ENCODE measurements around the gene SLC38A11.
"Not testable (repeated sequence)": the region's sequence is repeated elsewhere in the genome, so short reads cannot be mapped to it uniquely, and the experiment has no call there.

SLC38A11 gene, protein sequence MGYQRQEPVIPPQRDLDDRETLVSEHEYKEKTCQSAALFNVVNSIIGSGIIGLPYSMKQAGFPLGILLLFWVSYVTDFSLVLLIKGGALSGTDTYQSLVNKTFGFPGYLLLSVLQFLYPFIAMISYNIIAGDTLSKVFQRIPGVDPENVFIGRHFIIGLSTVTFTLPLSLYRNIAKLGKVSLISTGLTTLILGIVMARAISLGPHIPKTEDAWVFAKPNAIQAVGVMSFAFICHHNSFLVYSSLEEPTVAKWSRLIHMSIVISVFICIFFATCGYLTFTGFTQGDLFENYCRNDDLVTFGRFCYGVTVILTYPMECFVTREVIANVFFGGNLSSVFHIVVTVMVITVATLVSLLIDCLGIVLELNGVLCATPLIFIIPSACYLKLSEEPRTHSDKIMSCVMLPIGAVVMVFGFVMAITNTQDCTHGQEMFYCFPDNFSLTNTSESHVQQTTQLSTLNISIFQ

DNA sequence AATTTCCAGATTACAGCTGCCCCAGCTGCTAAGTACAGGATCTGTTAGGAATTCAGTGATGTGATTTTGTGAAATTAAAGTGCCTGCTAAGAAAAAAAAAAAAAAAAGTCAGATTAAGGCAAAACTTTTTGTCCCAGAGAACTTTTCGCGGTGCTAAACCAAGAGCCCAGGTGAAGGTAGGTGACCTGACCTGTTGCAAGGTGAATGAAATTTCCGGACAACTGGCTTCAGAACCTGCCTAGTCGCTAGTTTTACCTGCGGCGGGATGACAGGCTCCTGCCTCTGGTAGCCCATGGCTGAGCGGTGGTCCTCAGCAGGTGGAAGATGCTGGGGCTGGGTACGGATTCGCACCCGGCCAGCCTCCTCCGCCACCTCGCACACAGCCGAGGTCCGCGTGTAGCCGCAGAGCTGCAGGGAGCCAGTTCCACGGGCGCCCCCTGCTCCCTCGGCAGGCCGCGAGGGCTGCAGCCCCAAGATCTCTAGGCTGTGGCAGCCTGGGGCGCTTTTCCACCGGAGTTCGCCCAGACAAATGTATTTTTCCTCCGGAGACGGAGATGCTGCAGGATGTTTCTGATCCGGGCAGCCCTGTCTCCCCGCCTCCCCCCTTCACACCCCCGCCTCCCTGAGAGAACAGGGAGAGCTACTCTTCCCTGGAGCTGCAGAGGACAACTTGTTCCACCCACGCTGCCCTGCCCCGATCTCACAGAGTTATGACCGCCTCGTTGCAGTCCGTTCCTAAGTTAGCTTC, at the start of gene SLC38A11:
TSS of gene SLC38A11 (minus strand) at position 572 of the 748 bp plus-strand sequence. CDS start at position 294, 278 bp downstream.
- DNase-seq (ENCODE audit: low read depth in 2 of 2): no peak

DNA sequence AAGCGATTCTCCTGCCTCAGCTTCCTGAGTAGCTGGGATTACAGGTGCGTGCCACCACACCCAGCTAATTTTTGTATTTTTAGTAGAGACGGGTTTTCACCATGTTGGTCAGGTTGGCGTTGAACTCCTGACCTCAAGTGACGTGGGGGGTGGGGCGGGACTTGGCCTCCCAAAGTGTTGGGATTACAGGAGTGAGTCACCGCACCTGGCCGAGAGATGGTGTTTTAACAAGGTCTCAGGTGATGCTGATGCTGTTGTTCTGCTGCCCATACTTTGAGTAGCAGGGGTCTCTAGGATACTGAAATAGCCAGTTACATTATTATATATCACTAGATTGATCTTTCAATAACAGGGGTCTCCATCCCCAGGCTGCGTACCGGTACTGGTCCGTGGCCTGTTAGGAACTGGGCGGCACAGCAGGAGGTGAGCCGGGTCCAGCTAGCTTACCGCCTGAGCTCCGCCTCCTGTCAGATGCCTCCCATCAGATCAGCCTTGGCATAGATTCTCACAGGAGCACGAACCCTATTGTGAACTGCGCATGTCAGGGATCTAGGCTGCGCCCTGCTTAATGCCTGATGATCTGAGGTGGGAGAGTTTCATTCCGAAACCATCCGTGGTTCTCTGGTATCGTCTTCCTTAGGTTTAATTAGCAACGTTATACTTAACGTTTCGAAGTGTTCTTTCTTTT, 48.3 kb upstream of the SLC38A11 start:
- no peak for DNase-seq (ENCODE audit: low read depth in 2 of 2)

DNA sequence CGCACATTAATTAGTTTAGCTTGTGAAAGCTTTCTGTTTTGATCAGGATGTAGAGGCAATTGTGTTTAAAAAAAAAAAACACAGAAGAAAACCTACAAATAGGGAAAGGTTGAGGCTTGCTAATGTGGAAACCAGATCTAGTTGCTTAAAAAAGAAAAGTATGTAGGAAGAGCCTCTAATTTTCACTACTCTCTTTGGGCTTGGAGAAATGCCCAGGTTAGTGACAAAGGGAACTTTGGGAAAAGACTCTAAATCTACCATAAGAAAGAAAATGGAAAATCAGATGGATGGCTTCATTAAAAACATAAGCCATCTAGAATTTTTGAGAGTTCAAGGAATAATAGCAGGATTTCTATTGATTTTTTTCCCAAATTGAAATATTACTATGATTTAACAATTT, 47.3 kb upstream of the SLC38A11 start:
- no peak for DNase-seq (ENCODE audit: low read depth in 2 of 2)

DNA sequence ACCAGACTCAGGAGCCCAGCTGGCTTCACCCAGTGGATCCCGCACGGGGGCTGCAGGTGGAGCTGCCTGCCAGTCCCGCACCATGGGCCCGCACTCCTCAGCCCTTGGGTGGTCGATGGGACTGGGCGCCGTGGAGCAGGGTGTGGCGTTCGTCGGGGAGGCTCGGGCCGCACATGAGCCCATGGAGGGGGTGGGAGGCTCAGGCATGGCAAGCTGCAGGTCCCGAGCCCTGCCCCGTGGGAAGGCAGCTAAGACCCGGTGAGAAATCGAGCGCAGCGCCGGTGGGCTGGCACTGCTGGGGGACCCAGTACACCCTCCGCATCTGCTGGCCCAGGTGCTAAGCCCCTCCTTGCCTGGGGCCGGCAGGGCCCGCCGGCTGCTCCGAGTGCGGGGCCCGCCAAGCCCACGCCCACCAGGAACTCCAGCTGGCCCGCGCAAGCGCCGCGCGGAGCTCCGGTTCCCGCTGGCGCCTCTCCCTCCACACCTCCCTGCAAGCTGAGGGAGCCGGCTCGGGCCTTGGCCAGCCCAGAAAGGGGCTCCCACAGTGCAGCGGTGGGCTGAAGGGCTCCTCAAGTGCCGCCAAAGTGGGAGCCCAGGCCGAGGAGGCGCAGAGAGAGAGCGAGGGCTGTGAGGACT, 39.5 kb upstream of the SLC38A11 start:
- not testable (repeated sequence) for DNase-seq (ENCODE audit: low read depth in 2 of 2)

DNA sequence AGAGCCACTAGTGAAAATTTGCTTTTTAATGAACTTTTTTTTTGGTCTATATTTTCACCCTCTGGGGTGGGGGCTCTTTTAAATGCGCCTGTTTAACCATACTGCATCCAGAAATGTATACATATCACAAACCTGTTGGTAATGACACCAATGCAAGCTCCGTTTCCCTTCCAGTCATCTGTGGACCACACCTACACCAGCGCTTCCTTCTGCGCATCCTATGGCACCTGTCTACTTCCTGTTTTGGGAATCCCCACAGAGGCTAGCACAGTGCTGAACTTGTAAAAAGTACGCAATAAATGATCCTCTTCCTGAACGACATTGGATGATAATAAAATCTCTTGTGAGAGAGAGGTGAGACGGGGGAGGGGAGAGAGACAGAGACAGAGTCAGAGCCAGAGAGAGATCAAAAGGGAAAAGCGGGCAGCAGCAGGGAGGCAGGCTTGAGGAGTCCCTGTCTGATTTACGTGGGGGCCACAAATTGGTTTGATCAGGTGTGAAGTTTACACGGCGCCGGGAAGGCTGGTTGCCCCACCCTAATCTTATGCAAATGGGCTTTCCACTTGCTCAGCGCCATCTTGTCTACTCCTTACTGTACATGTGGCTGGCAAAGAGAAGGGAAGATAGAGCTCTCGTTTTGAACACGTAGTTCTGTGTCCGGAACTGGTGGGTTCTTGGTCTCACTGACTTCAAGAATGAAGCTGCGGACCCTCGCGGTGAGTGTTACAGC, 38.1 kb upstream of the SLC38A11 start:
- DNase-seq (ENCODE audit: low read depth in 2 of 2): no peak

DNA sequence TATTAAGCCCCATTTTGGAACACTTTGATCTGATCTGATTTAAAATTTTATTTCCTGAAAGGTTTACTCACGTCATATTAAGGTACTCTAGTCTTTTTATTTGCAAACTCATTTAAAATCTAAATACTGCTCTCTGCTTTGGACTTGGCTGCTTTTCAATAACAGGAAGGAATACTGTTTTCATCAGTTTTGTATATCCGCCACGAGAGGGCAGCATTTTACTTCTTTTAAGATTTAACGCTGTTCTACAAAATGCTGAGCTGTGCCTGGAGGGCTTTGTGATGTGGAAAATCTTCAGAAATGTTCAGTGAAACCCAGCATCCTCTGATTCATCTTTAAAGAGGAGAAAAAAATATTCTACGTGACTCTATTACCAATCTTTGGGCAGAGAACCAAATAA, 37.5 kb upstream of the SLC38A11 start:
- DNase-seq (ENCODE audit: low read depth in 2 of 2): no peak

DNA sequence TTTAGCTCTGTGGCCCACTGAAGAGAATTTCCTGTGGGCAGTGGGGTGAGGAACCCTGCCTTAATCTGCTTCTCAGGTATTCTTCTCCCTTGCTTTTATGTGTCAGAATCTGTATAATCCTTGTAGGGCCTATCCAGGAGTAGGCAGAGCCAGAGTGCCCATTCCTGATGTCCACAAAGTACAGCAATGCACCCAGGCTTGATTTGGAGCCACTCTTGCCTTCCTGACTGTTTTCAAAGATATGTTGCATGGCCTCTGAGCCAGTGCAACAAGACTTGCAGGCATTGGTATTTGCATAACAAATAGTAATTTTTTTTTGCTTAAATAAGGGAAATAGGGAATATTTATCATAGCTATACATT, 36.7 kb upstream of the SLC38A11 start:
- not testable (repeated sequence) for DNase-seq (ENCODE audit: low read depth in 2 of 2)

DNA sequence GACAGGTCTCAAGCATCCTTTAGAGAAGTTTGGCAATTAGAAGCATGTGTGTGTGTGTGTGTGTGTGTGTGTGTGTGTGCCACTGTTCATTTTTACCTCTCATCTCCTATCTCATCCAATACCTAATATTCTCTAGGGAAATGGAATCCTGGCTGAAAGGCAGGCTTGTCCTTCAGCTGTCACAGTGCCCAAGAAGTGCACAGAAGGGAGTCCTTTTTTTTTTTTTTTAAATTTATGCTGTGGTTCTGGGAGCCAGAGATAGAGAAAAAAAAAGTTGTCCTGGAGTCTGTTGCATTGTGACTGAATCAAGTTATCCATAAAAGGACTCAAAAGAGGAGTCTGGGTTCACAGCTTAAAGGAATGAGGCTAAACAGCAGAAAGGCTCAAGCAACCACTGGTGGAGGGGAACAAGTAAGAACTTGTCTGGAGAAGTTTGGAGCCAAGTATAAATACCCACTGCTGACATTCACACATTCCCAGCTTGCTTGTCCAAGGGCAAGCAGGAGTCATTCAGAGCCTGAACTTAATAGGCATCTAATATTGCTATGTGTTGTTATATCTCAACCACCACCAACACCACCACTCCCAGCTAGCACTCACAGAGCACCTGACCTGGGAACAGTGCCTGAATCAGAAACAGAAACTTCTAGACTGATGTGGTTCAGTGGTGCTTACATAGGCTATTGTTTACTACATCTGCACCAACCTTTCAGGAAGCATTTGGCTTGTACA, 36.2 kb upstream of the SLC38A11 start:
- DNase-seq (ENCODE audit: low read depth in 2 of 2): not testable (repeated sequence)

DNA sequence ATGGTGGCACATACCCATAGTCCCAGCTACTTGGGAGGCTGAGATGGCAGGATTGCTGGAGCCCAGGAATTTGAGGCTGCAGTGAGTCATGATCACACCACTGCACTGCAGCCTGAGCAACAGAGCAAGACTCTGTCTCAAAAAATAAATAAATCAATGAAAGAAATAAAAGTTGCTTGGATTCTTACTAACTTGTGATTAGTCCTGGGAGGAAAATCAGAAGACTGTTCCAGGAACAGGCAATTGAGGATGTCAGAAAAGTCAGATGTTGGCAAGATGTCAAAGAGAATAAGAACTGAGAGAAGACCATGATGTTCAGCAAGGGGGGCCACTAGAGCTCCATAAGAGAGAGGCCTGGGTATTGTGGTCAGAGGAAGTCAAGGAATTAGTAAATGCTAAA, 35.6 kb upstream of the SLC38A11 start:
- not testable (repeated sequence) for DNase-seq (ENCODE audit: low read depth in 2 of 2)

DNA sequence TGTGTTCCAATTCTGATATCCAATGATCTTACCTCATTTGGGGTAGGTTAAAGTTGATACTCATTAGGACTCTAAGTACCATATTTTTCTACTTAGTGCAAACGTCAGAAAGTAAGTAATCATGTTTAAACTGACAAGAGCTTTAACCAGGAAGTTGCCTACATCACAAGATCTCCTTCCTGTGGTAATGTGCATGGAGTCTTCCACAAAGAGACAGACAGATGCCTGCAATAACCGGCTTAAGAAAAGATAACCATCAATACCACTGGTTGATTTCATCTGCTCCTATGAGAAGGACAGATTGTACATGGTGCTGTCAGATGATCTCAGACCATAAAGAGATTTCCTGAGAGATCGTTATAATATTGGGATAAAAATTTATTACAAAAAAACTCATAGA, 33.5 kb upstream of the SLC38A11 start:
- DNase-seq (ENCODE audit: low read depth in 2 of 2): not testable (repeated sequence)

DNA sequence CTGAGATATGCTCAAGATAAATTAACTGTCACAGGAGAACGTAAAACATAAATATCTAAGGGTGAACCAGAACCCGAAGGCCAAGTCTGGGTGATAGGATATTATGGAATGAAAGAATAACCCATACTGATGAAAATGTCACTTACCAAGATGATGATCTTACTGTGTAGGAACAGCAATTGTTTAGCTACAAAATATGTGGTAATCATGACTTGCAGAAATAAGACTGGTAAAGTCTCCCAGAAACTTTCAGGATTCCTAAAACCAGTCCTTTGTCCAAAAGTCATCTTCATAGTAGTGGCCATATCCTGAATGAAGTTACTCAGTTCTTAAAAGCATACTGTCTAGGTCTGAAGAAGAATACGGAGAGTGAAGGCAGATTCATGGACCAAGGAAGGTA, 30.7 kb upstream of the SLC38A11 start:
- not testable (repeated sequence) for DNase-seq (ENCODE audit: low read depth in 2 of 2)

DNA sequence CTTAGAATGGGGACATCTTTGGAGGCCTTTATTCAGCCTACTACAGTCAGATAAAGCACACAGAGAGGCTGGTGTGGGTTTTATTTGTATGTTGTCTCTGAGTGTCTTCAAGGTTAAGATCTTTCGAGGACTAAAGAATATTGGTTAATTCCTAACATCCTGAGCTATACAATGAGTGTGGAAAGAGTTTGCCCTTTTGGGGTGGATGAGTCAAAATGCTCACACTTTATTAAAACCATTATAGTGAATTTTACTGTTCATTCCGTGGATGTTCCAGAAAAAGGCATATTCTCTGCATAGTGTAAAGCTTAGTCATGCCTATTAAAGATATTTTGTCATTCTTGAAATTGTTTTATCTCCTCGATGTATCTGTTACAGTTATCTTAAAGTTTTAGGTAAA, 29.1 kb upstream of the SLC38A11 start:
- no peak for DNase-seq (ENCODE audit: low read depth in 2 of 2)

DNA sequence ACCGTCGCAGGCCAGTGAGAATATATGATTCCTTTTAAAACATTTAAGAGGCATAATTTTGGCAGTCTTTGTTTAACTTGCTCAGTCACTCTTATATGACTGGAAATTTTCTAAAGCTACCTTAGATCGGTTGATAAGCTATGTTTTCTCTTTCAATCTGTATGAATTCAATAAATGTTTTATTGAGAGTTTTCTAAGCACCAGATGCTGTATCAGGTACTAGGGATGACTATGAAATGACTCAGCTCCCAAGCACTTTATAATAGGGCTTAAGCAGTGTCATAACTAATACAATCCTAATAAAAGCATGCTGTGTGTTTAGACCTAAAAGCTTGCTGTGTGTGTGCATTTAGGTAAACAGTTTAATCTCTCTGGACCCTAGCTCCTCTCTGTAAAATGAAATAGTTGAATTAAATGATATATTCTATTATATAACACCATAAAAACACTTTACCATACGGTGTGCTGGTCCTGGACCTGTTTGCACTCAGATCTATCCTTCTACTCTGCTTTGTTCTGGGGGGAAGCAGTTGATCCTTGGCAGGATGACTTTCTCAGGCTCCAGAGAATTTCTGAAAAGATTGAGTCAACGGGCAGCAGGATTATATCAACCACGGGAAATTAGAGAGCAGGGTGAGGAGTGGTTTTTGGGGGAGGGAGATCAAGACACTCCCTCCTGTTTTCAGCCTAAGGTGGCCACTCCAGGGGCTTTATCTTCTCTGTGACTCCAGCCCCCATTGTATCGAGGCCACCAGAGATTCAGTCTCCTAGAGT, 26.1 kb upstream of the SLC38A11 start:
- no peak for DNase-seq (ENCODE audit: low read depth in 2 of 2)

DNA sequence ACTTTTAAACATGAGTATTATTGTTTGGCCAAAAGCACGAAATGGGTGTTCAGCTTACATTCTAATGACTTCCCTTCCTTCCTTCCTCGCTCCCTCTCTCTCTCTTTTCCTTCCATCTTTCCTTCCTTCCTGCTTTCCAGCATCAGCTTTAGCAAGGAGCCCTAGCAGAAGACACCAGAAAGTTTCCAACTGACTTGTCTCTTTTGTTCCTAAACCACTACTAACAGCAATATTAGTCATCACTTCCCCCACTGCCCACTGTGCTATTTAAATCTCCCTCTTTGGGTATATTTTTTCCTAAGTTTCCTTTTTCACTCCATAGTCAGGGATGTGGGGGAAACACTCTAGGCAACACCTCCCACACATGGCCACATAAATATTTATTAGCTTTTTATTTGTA, 25.4 kb upstream of the SLC38A11 start:
- DNase-seq (ENCODE audit: low read depth in 2 of 2): not testable (repeated sequence)

DNA sequence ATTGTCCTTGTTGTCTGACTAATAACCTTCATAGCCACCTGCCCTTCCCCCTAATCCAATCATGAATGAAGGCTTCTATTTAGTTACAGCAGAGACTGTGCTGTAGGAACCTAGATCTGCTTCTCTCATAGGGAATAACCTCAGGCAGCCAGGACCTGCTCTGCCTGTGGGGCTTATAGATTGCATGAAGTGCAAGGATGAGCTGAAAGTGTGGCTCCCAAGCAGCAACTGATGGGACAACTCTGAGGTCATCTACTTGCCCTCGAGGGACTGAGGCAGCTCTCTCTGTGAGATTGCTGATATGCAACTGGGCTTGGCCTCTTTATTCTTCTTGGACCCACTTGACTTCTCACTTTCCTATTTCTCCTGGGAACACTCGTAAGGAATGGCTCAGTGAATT, 23.8 kb upstream of the SLC38A11 start:
- no peak for DNase-seq (ENCODE audit: low read depth in 2 of 2)

DNA sequence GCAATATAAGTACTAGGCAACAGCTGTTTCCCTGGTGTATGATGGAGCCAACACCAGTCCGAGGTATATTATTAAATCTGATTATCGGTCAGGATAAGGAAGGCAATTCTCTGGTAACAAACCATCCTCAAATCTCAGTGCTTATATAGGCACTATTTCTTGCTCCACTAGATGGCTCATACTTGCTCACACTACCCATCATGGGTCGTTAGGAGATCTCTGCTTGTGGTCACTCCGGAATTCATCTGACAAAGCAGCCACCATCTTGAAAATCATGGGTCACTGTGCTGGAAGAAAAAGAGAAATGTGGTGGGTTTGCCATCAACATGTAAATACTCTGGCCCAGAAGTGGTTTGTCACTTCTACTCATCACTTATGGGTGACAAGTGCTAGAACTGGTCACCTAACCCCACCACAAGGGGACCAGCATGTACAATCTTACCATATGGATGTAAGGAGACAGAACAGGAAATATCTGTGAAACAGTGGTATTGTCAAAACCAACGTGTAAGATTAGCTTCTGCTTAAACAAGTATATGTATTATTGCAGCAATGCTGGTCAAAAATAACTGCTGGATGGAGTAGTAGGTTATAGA, 21.6 kb upstream of the SLC38A11 start:
- DNase-seq (ENCODE audit: low read depth in 2 of 2): not testable (repeated sequence)

DNA sequence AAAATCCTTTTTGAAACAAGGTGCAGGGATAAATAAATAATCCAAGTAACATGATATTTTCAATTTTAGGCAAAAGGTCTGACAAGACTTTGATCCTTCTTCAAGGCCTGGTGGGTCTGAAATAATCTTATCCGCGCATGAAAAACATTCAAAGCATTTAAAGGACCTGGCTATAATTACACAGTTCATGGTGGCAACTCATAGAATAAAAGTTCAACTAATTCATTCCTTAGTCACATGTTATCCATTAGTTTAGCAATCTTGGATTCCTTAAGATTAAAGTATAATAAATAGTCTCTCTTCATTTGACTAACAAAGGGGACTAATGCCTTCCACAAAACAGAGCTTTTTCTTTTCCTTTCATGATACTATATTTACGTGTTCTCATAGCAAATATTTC, 21.0 kb upstream of the SLC38A11 start:
- DNase-seq (ENCODE audit: low read depth in 2 of 2): no peak

DNA sequence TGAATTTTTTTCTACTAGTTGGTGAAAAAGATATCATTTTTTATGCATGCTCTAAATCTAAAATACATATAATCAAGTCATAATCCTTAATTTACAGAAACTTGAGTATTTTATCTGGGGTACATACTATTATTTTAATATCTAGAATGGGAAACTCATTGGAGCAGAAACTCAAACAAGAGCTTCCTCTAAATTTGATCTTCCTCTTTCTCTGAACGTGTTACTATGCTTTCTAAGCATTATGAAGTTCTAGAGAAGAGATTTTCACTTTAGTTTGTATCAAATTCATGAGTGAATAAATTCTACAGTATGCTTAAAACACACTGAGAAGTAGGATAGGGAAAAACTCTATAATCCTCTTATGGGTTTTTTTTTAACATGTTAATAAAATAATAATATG, 20.6 kb upstream of the SLC38A11 start:
- DNase-seq (ENCODE audit: low read depth in 2 of 2): no peak

DNA sequence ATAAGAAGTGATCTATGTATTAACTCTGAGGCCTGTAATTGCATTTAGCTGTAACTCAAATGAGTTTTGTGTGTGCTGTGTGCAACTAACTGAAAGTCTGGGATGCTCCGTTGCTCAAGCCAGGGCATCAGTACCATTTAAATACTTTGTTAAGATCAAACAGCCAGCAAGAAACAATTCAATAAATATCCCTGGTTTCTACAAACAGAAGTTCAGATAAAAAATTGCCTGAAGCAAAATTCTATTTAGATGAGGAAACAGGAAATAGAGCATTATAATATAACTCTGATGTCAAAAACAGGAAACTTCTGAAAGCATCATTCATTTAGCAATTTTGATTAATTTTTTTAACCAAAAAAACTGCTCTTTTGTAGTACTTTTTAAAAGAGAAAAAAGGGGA, 18.9 kb upstream of the SLC38A11 start:
- DNase-seq (ENCODE audit: low read depth in 2 of 2): no peak

Measured in stimulated activated CD8-positive, alpha-beta memory T cell treated with anti-CD3 and anti-CD28 coated beads, Interleukin-15, amount 100 ng/mL, for 4 hours (primary cell).